HTR-8/SVneo (cell line): ENCODE results near the gene CXCR5.

Experiments used
- DNase-seq: peaks from one replicate; pipeline ENCODE4 v3.0.0; 2011; ENCODE audit warnings: low spot score, mixed read lengths; ENCODE audit not compliant: insufficient read length
- FAIRE-seq: peaks from 2 replicates; lab custom pipeline; 2011; peaks lifted over from hg19 to GRCh38; lab: Jason Lieb, UNC

CXCR5 gene

GRCh38 chr11:118922745-118923627 is 39.3 kb downstream of the CXCR5 start:
- DNase-seq (no peak), FAIRE-seq (no peak)

GRCh38 chr11:118923721-118924587 is 40.3 kb downstream of the CXCR5 start:
- DNase-seq = no peak
- no peak for FAIRE-seq

- DNase-seq (no peak), FAIRE-seq (no peak)
Observed at GRCh38 chr11:118924591-118925585, 41.2 kb downstream of the CXCR5 start.

- DNase-seq (no peak), FAIRE-seq (no peak)
Observed at GRCh38 chr11:118927554-118928100, 43.9 kb downstream of the CXCR5 start.

- DNase-seq (peak; percentile 95), FAIRE-seq (peak; percentile 58)
Observed at GRCh38 chr11:118928101-118928869, 44.6 kb downstream of the CXCR5 start.

GRCh38 chr11:118928870-118929500 is 45.3 kb downstream of the CXCR5 start:
- peak; percentile 73 for DNase-seq
- FAIRE-seq = no peak

- DNase-seq (peak; percentile 83), FAIRE-seq (peak; percentile 20)
Observed at GRCh38 chr11:118929501-118930093, 45.9 kb downstream of the CXCR5 start.

- FAIRE-seq (no peak), DNase-seq (peak; percentile 74)
Observed at GRCh38 chr11:118930094-118930712, 46.5 kb downstream of the CXCR5 start.

GRCh38 chr11:118931571-118931970 is 47.9 kb downstream of the CXCR5 start:
- no peak for DNase-seq
- no peak for FAIRE-seq

GRCh38 chr11:118933486-118933885 is 49.8 kb downstream of the CXCR5 start:
- FAIRE-seq = no peak
- no peak for DNase-seq

GRCh38 chr11:118935376-118935775 is 51.7 kb downstream of the CXCR5 start:
- DNase-seq = no peak

GRCh38 chr11:118938491-118939403 is 55.1 kb downstream of the CXCR5 start:
- DNase-seq = no peak
- peak; percentile 85 for FAIRE-seq

More at GRCh38 chr11:118935376-118935775, 51.7 kb downstream of the CXCR5 start:
- no peak for FAIRE-seq

- FAIRE-seq = no peak
- no peak for DNase-seq
Observed at GRCh38 chr11:118939404-118939915, 55.8 kb downstream of the CXCR5 start.

- FAIRE-seq = no peak
- no peak for DNase-seq
Observed at GRCh38 chr11:118939953-118940598, 56.4 kb downstream of the CXCR5 start.

- DNase-seq (no peak), FAIRE-seq (no peak)
Observed at GRCh38 chr11:118947091-118947490, 63.4 kb downstream of the CXCR5 start.
